SK-N-SH (cell line): ENCODE measurements around the gene TFPI. TPM values are rescaled to one million over a fixed set of nuclear protein-coding genes. Genes with fewer than 3 reads are reported as not detected.
"Not testable (repeated sequence)": the region's sequence is repeated elsewhere in the genome, so short reads cannot be mapped to it uniquely, and the experiment has no call there.

ENCODE experiments used
- CTCF ChIA-PET: fragments of 300-600, 350-600 bp; formaldehyde crosslinking; extraction: SDS; loops from one replicate; lab custom pipeline; 2021; lab: Yijun Ruan, JAX
- POLR2A ChIA-PET: fragments of 350-600 bp; sonication (Branson Sonifier 250); formaldehyde crosslinking; extraction: SDS; loops from one replicate; lab custom pipeline; 2020; ENCODE audit warnings: antibody characterized with exemption, inconsistent platforms; lab: Yijun Ruan, JAX
- DNase-seq: peaks from one replicate; pipeline ENCODE4 v3.0.0; 2012
- H2AFZ ChIP-seq: fragments of 200-600 bp; sonication (generic); 2 replicates; pipeline ENCODE4 v1.8.1; 2016; ENCODE audit warnings: antibody characterized with exemption, mild to moderate bottlenecking, low read depth
- H3F3A ChIP-seq: fragments of 200-600 bp; sonication (generic); replicated peaks from 2 replicates; pipeline ENCODE3; 2016; ENCODE audit warnings: antibody characterized with exemption, mild to moderate bottlenecking; ENCODE audit not compliant: insufficient read depth
- H3K27ac ChIP-seq, 2 experiments: fragments of 200-500 bp in 1 of 2; fragments of 200-600 bp in 1 of 2; sonication (Bioruptor generic) in 1 of 2; sonication (generic), shearing (Covaris generic) in 1 of 2; 2 replicates each; pipeline versions ENCODE4 v1.5.1 to v1.6.1; 2014 to 2016; ENCODE audit warnings: low read depth in 2 of 2, inconsistent platforms in 1 of 2, low read length in 1 of 2, mild to moderate bottlenecking in 1 of 2, mixed read lengths in 1 of 2
- H3K27me3 ChIP-seq: fragments of 200-600 bp; sonication (generic), shearing (Covaris generic); 2 replicates; pipeline ENCODE4 v1.6.1; 2016; ENCODE audit warnings: mixed run types; ENCODE audit not compliant: insufficient read depth
- H3K36me3 ChIP-seq, 2 experiments: fragments of 200-500 bp in 1 of 2; fragments of 200-600 bp in 1 of 2; sonication (Bioruptor generic) in 1 of 2; sonication (generic) in 1 of 2; replicated peaks in 1 of 2; 2 replicates each; pipeline versions ENCODE3 to v1.5.1; 2014 to 2016; ENCODE audit warnings: low read length in 1 of 2, mild to moderate bottlenecking in 1 of 2; ENCODE audit not compliant: insufficient read depth in 2 of 2, control insufficient read depth in 1 of 2
- H3K4me1 ChIP-seq, 2 experiments: fragments of 200-500 bp in 1 of 2; fragments of 200-600 bp in 1 of 2; sonication (Bioruptor generic) in 1 of 2; sonication (generic), shearing (Covaris generic) in 1 of 2; 2 replicates each; pipeline versions ENCODE4 v1.5.1 to v1.6.1; 2014 to 2016; ENCODE audit warnings: low read depth in 1 of 2, low read length in 1 of 2, mixed run types in 1 of 2; ENCODE audit not compliant: insufficient read depth in 2 of 2, control insufficient read depth in 1 of 2
- H3K4me2 ChIP-seq: fragments of 200-600 bp; sonication (generic), shearing (Covaris generic); 2 replicates; pipeline ENCODE4 v1.6.1; 2017; ENCODE audit warnings: mixed run types
- H3K4me3 ChIP-seq, 2 experiments: fragments of 200-500 bp in 1 of 2; fragments of 200-600 bp in 1 of 2; sonication (Bioruptor generic) in 1 of 2; sonication (generic), shearing (Covaris generic) in 1 of 2; 2 replicates each; pipeline versions ENCODE4 v1.5.1 to v1.8.1; 2014 to 2016; ENCODE audit warnings: low read depth in 2 of 2, inconsistent platforms in 1 of 2, low read length in 1 of 2, mild to moderate bottlenecking in 1 of 2, mixed read lengths in 1 of 2, moderate library complexity in 1 of 2
- H3K79me2 ChIP-seq: fragments of 200-600 bp; sonication (generic); 2 replicates; pipeline ENCODE4 v1.8.1; 2017; ENCODE audit warnings: mild to moderate bottlenecking; ENCODE audit not compliant: insufficient read depth
- H3K9ac ChIP-seq: fragments of 200-600 bp; sonication (generic); 2 replicates; pipeline ENCODE4 v1.6.1; 2017; ENCODE audit warnings: mixed run types
- H3K9me2 ChIP-seq: fragments of 200-600 bp; sonication (generic); 2 replicates; pipeline ENCODE4 v1.6.1; 2017; ENCODE audit warnings: mixed run types
- H3K9me3 ChIP-seq: fragments of 200-600 bp; sonication (generic); 2 replicates; pipeline ENCODE4 v1.6.1; 2017; ENCODE audit warnings: mixed run types, mild to moderate bottlenecking, moderate library complexity
- H4K20me1 ChIP-seq: fragments of 200-600 bp; sonication (generic); 2 replicates; pipeline ENCODE4 v1.6.1; 2017; ENCODE audit warnings: mild to moderate bottlenecking, mixed run types; ENCODE audit not compliant: insufficient read depth
- ELF1 ChIP-seq: IDR thresholded peaks from 2 replicates; pipeline ENCODE4 v1.4.0; 2012
- EP300 ChIP-seq, 2 experiments: IDR thresholded peaks; 2 replicates each; pipeline versions ENCODE4 v1.4.0 to v1.6.1; 2012; ENCODE audit warnings: borderline replicate concordance in 1 of 2, low read depth in 1 of 2, low read length in 1 of 2
- FOSL2 ChIP-seq: IDR thresholded peaks from 2 replicates; pipeline ENCODE4 v1.4.0; 2012; ENCODE audit warnings: low read depth, mild to moderate bottlenecking, moderate library complexity, borderline replicate concordance
- GABPA ChIP-seq: IDR thresholded peaks from 2 replicates; pipeline ENCODE4 v1.4.0; 2012; ENCODE audit warnings: low read depth, mild to moderate bottlenecking
- JUND ChIP-seq: IDR thresholded peaks from 2 replicates; pipeline ENCODE4 v1.4.0; 2012
- MEF2A ChIP-seq: IDR thresholded peaks from 2 replicates; pipeline ENCODE4 v1.4.0; 2012; ENCODE audit warnings: low read depth, borderline replicate concordance
- MXI1 ChIP-seq: IDR thresholded peaks from 2 replicates; pipeline ENCODE4 v1.6.1; 2012; ENCODE audit warnings: mild to moderate bottlenecking, low read depth, low read length, improper control_type of control experiment
- NFIC ChIP-seq: IDR thresholded peaks from 2 replicates; pipeline ENCODE4 v1.4.0; 2012; ENCODE audit warnings: borderline replicate concordance
- NRF1 ChIP-seq: IDR thresholded peaks from 2 replicates; pipeline ENCODE4 v1.6.1; 2012; ENCODE audit warnings: low read depth, mild to moderate bottlenecking, low read length
- RFX5 ChIP-seq: IDR thresholded peaks from 2 replicates; pipeline ENCODE4 v1.6.1; 2012; ENCODE audit warnings: mild to moderate bottlenecking, improper control_type of control experiment, low read length
- RXRA ChIP-seq: IDR thresholded peaks from 2 replicates; pipeline ENCODE4 v1.4.0; 2012; ENCODE audit warnings: low read depth, mild to moderate bottlenecking, borderline replicate concordance
- TCF12 ChIP-seq: IDR thresholded peaks from 2 replicates; pipeline ENCODE4 v1.4.0; 2012
- TEAD4 ChIP-seq: IDR thresholded peaks from 2 replicates; pipeline ENCODE4 v1.4.0; 2012; ENCODE audit warnings: mild to moderate bottlenecking, borderline replicate concordance; ENCODE audit not compliant: insufficient read depth
- YY1 ChIP-seq: IDR thresholded peaks from 2 replicates; pipeline ENCODE4 v1.4.0; 2012; ENCODE audit warnings: low read depth, mild to moderate bottlenecking
- WGBS: methylation state at CpG from one replicate; pipeline ENCODE4 v1.1.6; 2017; ENCODE audit warnings: low lambda C conversion rate; 5-methylcytosine and 5-hydroxymethylcytosine counted together
- polyA plus RNA-seq, 3 experiments: library from polyadenylated mRNA; depleted of rRNA; stranded (reverse); fragments of >200 nt; gene quantifications; 2 replicates each; pipeline ENCODE4 v1.2.3, GENCODE V29; 2012
- TF ChIP-seq, protein P1 (sequence below): IDR thresholded peaks from 2 replicates; pipeline ENCODE4 v1.4.0; 2012; ENCODE audit warnings: low read depth, borderline replicate concordance
- TF ChIP-seq, protein P2 (sequence below): fragments of 150-350 bp; IDR thresholded peaks from 2 replicates; pipeline ENCODE4 v1.6.1; 2017; ENCODE audit warnings: antibody characterized with exemption, low read length, low read depth, borderline replicate concordance
- TF ChIP-seq, protein P3 (sequence below): IDR thresholded peaks from 2 replicates; pipeline ENCODE4 v1.4.0; 2012; ENCODE audit warnings: low read depth
- TF ChIP-seq, protein P4 (sequence below): fragments of 200-600 bp; sonication (generic); IDR thresholded peaks from 2 replicates; pipeline ENCODE4 v1.6.1; 2017; ENCODE audit warnings: antibody characterized with exemption, mild to moderate bottlenecking, moderate library complexity

TFPI gene
- polyA plus RNA-seq, 1 of the 3 experiments (the other 2 are of a cell fraction) = 2.1 TPM

DNA sequence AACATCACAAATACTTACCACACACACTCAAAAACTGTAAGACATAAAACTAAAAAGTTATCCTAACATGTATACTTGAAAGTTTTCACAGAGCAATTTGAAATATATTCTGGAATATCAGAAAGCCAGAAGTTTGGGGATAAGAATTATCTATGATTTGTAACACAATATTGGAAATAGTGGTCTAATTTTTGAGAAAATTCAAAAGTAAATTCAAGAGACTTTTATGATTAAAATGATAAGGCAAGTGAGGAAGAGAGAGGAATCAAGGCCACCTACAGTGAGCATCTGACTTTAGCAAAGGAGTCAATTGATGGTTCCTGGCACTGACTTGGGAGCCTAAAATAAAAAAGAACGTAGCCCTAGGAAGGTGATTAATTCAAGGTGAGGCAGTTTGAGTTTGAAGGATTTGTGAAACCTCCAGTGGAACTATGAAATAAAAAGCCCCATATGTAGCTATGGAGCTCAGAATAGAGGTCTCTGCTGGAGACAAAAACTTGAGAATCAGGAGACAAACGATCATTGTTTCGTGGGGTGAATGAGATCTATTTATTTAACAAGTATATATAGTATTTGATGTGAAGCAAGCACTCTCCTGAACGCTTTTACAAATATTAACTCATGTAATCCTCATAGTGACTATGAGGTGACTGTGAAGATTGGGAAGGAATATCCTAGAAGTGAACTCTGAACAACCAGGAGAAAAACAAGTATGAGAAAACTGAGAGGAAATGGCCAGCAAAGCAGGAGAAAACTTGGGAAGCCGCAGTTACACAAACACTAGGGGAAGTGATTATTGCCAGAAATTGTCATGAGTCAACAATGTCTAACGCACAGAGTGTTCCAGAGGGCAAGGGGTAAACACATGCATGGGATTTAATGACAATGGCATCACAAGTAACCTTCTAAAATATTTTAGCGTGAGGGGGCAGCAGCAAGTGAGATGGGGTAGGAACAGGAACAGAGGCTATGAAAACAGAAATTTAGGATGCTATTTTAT is 12.8 kb downstream of the TFPI start:
- Histone ChIP-seq H3K9ac (peak overlapping the region; percentile 25), H3K27ac (peak overlapping the region in 1 of 2 experiments; percentile 81; a peak in 2 of 4 replicates)

DNA sequence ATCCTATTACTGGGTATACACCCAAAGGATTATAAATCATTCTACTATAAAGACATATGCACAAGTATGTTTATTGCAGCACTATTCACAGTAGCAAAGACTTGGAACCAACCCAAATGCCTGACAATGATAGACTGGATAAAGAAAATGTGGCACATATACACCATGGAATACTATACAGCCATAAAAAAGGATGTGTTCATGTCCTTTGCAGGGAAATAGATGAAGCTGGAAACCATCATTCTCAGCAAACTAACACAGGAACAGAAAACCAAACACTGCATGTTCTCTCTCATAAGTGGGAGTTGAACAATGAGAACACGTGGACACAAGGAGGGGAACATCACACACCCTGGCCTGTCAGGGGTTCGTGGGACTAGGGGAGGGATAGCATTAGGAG is 16.0 kb downstream of the TFPI start:
- H4K20me1 ChIP-seq, CTCF ChIA-PET, H3K27ac ChIP-seq, H3K79me2 ChIP-seq, H3K27me3 ChIP-seq, H3K9ac ChIP-seq, DNase-seq, H2AFZ ChIP-seq, H3K4me3 ChIP-seq, H3K36me3 ChIP-seq, POLR2A ChIA-PET, H3F3A ChIP-seq, H3K9me2 ChIP-seq, H3K9me3 ChIP-seq, H3K4me2 ChIP-seq: not testable (repeated sequence)
- WGBS = 63% methylated on average over 2 of the region's 2 CpGs
- peaks cover 0 to 22% of the 10 kb centered on the region in 2 experiments; a peak in 1 of 4 replicates for H3K4me1 ChIP-seq

More for the DNA sequence above, 12.8 kb downstream of the TFPI start:
- TF ChIP-seq, protein P1, sequence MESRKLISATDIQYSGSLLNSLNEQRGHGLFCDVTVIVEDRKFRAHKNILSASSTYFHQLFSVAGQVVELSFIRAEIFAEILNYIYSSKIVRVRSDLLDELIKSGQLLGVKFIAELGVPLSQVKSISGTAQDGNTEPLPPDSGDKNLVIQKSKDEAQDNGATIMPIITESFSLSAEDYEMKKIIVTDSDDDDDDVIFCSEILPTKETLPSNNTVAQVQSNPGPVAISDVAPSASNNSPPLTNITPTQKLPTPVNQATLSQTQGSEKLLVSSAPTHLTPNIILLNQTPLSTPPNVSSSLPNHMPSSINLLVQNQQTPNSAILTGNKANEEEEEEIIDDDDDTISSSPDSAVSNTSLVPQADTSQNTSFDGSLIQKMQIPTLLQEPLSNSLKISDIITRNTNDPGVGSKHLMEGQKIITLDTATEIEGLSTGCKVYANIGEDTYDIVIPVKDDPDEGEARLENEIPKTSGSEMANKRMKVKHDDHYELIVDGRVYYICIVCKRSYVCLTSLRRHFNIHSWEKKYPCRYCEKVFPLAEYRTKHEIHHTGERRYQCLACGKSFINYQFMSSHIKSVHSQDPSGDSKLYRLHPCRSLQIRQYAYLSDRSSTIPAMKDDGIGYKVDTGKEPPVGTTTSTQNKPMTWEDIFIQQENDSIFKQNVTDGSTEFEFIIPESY = no peak
- peak; percentile 45; the same call in 1 of the 2 replicates for TF ChIP-seq NFIC
- TF ChIP-seq, protein P2, sequence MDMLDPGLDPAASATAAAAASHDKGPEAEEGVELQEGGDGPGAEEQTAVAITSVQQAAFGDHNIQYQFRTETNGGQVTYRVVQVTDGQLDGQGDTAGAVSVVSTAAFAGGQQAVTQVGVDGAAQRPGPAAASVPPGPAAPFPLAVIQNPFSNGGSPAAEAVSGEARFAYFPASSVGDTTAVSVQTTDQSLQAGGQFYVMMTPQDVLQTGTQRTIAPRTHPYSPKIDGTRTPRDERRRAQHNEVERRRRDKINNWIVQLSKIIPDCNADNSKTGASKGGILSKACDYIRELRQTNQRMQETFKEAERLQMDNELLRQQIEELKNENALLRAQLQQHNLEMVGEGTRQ = no peak
- TF ChIP-seq RFX5 = no peak
- no peak for TF ChIP-seq EP300 (IDR thresholded peaks at IDR 0.05; ENCODE audit: borderline replicate concordance in 1 of 2, low read depth in 1 of 2, low read length in 1 of 2)
- peak; percentile 48; the same call in 1 of the 2 replicates for TF ChIP-seq RXRA
- no peak for TF ChIP-seq GABPA
- TF ChIP-seq JUND = peak; percentile 29; the same call in 1 of the 2 replicates
- TF ChIP-seq, protein P3, sequence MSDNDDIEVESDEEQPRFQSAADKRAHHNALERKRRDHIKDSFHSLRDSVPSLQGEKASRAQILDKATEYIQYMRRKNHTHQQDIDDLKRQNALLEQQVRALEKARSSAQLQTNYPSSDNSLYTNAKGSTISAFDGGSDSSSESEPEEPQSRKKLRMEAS = no peak
- TF ChIP-seq NRF1 = no peak
- TF ChIP-seq, protein P4, sequence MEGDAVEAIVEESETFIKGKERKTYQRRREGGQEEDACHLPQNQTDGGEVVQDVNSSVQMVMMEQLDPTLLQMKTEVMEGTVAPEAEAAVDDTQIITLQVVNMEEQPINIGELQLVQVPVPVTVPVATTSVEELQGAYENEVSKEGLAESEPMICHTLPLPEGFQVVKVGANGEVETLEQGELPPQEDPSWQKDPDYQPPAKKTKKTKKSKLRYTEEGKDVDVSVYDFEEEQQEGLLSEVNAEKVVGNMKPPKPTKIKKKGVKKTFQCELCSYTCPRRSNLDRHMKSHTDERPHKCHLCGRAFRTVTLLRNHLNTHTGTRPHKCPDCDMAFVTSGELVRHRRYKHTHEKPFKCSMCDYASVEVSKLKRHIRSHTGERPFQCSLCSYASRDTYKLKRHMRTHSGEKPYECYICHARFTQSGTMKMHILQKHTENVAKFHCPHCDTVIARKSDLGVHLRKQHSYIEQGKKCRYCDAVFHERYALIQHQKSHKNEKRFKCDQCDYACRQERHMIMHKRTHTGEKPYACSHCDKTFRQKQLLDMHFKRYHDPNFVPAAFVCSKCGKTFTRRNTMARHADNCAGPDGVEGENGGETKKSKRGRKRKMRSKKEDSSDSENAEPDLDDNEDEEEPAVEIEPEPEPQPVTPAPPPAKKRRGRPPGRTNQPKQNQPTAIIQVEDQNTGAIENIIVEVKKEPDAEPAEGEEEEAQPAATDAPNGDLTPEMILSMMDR = no peak
- TF ChIP-seq MXI1 = no peak
- 0 out of 2 replicates have a peak, but pooled peaks have one; percentile 36 for TF ChIP-seq TEAD4
- TF ChIP-seq TCF12 = peak; percentile 54
- TF ChIP-seq FOSL2 = peak; percentile 39; the same call in 1 of the 2 replicates
- no peak for TF ChIP-seq YY1
- TF ChIP-seq ELF1 = no peak
- no peak for TF ChIP-seq MEF2A
- H3K79me2 ChIP-seq = no peaks in the 10 kb centered on the region
- H2AFZ ChIP-seq = peak overlapping the region; percentile 12; the same call in 1 of the 2 replicates
- ChIA-PET CTCF (interaction anchor here (1.0 to 1.7 kb wide), 3 partner anchors 40 to 41 kb away, joined by 3 to 5 read pairs (median 4); no protein-coding TSS in a partner anchor), POLR2A (no interaction called here)
- H3K36me3 ChIP-seq = no peaks in the 10 kb centered on the region
- peaks cover 0 to 23% of the 10 kb centered on the region in 2 experiments; a peak in 2 of 4 replicates for H3K4me1 ChIP-seq
- H3K9me3 ChIP-seq = no peaks in the 10 kb centered on the region; the same call in 1 of the 2 replicates
- no peaks in the 10 kb centered on the region for H3K9me2 ChIP-seq
- WGBS = 63% methylated on average over 7 of the region's 7 CpGs
- no peak overlapping the region for H3K4me3 ChIP-seq
- H4K20me1 ChIP-seq = no peaks in the 10 kb centered on the region
- H3K27me3 ChIP-seq = no peaks in the 10 kb centered on the region
- DNase-seq = no peak
- H3K4me2 ChIP-seq = 0 out of 2 replicates have a peak overlapping the region, but pooled peaks have one; percentile 12
- H3F3A ChIP-seq = peaks cover 10% of the 10 kb centered on the region
